ENCODE measurements around the gene ADH7.
"Not testable (repeated sequence)": the region's sequence is repeated elsewhere in the genome, so short reads cannot be mapped to it uniquely, and the experiment has no call there.

Gene ADH7

GRCh38 chr4:99377341-99377740, 57.8 kb downstream of the ADH7 start:
- not testable (repeated sequence) for DNase-seq

GRCh38 chr4:99372464-99372863, 62.7 kb downstream of the ADH7 start:
- not testable (repeated sequence) for DNase-seq

- DNase-seq, result not testable (repeated sequence)
Observed at GRCh38 chr4:99367817-99368216, 67.3 kb downstream of the ADH7 start.

GRCh38 chr4:99366491-99366890, 68.7 kb downstream of the ADH7 start:
- no peak for DNase-seq

GRCh38 chr4:99362768-99363167, 72.4 kb downstream of the ADH7 start:
- DNase-seq, result no peak
